HepG2 (cell line): ENCODE data around the gene SEC24D.
"Not testable (repeated sequence)": the region's sequence is repeated elsewhere in the genome, so short reads cannot be mapped to it uniquely, and the experiment has no call there.

Experiments used
- ARNTL ChIP-seq: sonication (generic); formaldehyde crosslinking; IDR thresholded peaks from 2 replicates; pipeline ENCODE4 v1.4.0; 2020; ENCODE audit warnings: mild to moderate bottlenecking, missing genetic modification reagents
- CTCF ChIP-seq: sonication (generic); formaldehyde crosslinking; IDR thresholded peaks from 2 replicates; pipeline ENCODE4 v1.5.0; 2020; ENCODE audit warnings: mild to moderate bottlenecking, missing genetic modification reagents, moderate library complexity
- EZH2 ChIP-seq: conservative IDR thresholded peaks from 2 replicates; pipeline ENCODE4 v1.6.1; 2012; ENCODE audit warnings: mild to moderate bottlenecking, low read depth, low read length, moderate library complexity
- HCFC1 ChIP-seq: fragments of 150-350 bp; IDR thresholded peaks from 2 replicates; pipeline ENCODE4 v1.6.1; 2014; ENCODE audit warnings: low read depth, low read length
- PHF20 ChIP-seq: sonication (generic); formaldehyde crosslinking; IDR thresholded peaks from 2 replicates; pipeline ENCODE4 v1.5.0; 2020; ENCODE audit warnings: mild to moderate bottlenecking, missing genetic modification reagents
- POLR2A ChIP-seq, 2 experiments: IDR thresholded peaks; 2 replicates each; pipeline ENCODE4 v1.6.1; 2011; ENCODE audit warnings: low read depth in 2 of 2, low read length in 2 of 2, mild to moderate bottlenecking in 1 of 2, moderate library complexity in 1 of 2; ENCODE audit not compliant: insufficient read depth in 1 of 2
- RFXANK ChIP-seq: IDR thresholded peaks from 2 replicates; pipeline ENCODE4 v1.6.1; 2016
- TCF7 ChIP-seq: sonication (generic); IDR thresholded peaks from 2 replicates; pipeline ENCODE4 v1.6.1; 2016; ENCODE audit warnings: antibody characterized with exemption, low read depth
- USF2 ChIP-seq, 2 experiments: sonication (generic) in 1 of 2; formaldehyde crosslinking in 1 of 2; IDR thresholded peaks; 2 replicates each; pipeline versions ENCODE4 v1.5.1 to v1.6.1; 2011 to 2020; ENCODE audit warnings: borderline replicate concordance in 1 of 2, low read depth in 1 of 2, low read length in 1 of 2, mild to moderate bottlenecking in 1 of 2, missing genetic modification reagents in 1 of 2, moderate library complexity in 1 of 2
- ZNF138 ChIP-seq: sonication (generic); formaldehyde crosslinking; IDR thresholded peaks from 2 replicates; pipeline ENCODE4 v1.5.0; 2020; ENCODE audit warnings: mild to moderate bottlenecking, low read depth, missing genetic modification reagents
- ZNF652 ChIP-seq: IDR thresholded peaks from 2 replicates; pipeline ENCODE4 v1.6.1; 2016; ENCODE audit warnings: low read depth, borderline replicate concordance
- TF ChIP-seq, protein P1 (sequence below): sonication (generic); formaldehyde crosslinking; IDR thresholded peaks from 2 replicates; pipeline ENCODE4 v1.8.0; 2022; ENCODE audit warnings: mild to moderate bottlenecking, missing genetic modification reagents; ENCODE audit not compliant: insufficient replicate concordance
- TF ChIP-seq, protein P2 (sequence below): sonication (generic); formaldehyde crosslinking; IDR thresholded peaks from 2 replicates; pipeline ENCODE4 v1.8.1; 2023; ENCODE audit warnings: mild to moderate bottlenecking, inconsistent platforms, moderate library complexity, missing genetic modification reagents, borderline replicate concordance

GRCh38 chr4:118777649-118778048, 58.3 kb downstream of the SEC24D start:
- TF ChIP-seq POLR2A (IDR thresholded peaks at IDR 0.05; ENCODE audit: insufficient read depth in 1 of 2, low read depth in 2 of 2, low read length in 2 of 2); TCF7; PHF20 (CRISPR knock-in tag); USF2 (IDR thresholded peaks at IDR 0.05; ENCODE audit: low read depth, low read length); USF2 (CRISPR knock-in tag; IDR thresholded peaks at IDR 0.05; ENCODE audit: borderline replicate concordance); ZNF138 (CRISPR knock-in tag); EZH2; CTCF; HCFC1; ZNF652 (CRISPR knock-in tag); RFXANK (CRISPR knock-in tag); ARNTL (CRISPR knock-in tag): not testable (repeated sequence)
- TF ChIP-seq, protein P1, sequence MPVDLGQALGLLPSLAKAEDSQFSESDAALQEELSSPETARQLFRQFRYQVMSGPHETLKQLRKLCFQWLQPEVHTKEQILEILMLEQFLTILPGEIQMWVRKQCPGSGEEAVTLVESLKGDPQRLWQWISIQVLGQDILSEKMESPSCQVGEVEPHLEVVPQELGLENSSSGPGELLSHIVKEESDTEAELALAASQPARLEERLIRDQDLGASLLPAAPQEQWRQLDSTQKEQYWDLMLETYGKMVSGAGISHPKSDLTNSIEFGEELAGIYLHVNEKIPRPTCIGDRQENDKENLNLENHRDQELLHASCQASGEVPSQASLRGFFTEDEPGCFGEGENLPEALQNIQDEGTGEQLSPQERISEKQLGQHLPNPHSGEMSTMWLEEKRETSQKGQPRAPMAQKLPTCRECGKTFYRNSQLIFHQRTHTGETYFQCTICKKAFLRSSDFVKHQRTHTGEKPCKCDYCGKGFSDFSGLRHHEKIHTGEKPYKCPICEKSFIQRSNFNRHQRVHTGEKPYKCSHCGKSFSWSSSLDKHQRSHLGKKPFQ (CRISPR knock-in tag), result not testable (repeated sequence)
- TF ChIP-seq, protein P2, sequence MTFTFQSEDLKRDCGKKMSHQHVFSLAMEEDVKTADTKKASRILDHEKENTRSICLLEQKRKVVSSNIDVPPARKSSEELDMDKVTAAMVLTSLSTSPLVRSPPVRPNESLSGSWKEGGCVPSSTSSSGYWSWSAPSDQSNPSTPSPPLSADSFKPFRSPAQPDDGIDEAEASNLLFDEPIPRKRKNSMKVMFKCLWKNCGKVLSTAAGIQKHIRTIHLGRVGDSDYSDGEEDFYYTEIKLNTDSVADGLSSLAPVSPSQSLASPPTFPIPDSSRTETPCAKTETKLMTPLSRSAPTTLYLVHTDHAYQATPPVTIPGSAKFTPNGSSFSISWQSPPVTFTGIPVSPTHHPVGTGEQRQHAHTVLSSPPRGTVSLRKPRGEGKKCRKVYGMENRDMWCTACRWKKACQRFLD, result not testable (repeated sequence)
